RWPE1 (cell line): Measurements from ENCODE around the gene FMN2.
"Not testable (repeated sequence)": the region's sequence is repeated elsewhere in the genome, so short reads cannot be mapped to it uniquely, and the experiment has no call there.

Experiments used
- CTCF ChIA-PET: fragments of 350-600 bp; sonication (Branson Sonifier 250); formaldehyde crosslinking; extraction: SDS; loops from one replicate; lab custom pipeline; 2021; lab: Yijun Ruan, JAX
- POLR2A ChIA-PET: fragments of 400-600 bp; formaldehyde crosslinking; extraction: SDS; loops from one replicate; lab custom pipeline; 2020; ENCODE audit warnings: antibody characterized with exemption; ENCODE audit not compliant: low non-redundant PET; lab: Yijun Ruan, JAX
- DNase-seq: peaks from one replicate; pipeline ENCODE4 v3.0.0; 2012; ENCODE audit warnings: low spot score
- H3K27ac ChIP-seq: fragments of 450-650 bp; 2 replicates; pipeline ENCODE4 v1.5.1; 2017
- CTCF ChIP-seq: fragments of 450-650 bp; conservative IDR thresholded peaks from 2 replicates; pipeline ENCODE4 v1.5.1; 2017; ENCODE audit warnings: low read depth, mild to moderate bottlenecking

Gene FMN2

GRCh38 chr1:240409615-240410014 is 317.9 kb downstream of the FMN2 start:
- POLR2A ChIA-PET, result no interaction called here
- no peak overlapping the region for H3K27ac ChIP-seq
- CTCF ChIA-PET, result interaction anchor here (0.8 kb wide), 1 partner anchor 1430 kb away, joined by 3 read pairs; no protein-coding TSS in a partner anchor
- DNase-seq, result no peak
- TF ChIP-seq CTCF, result no peak

GRCh38 chr1:240413732-240414131 is 322.0 kb downstream of the FMN2 start:
- DNase-seq, result no peak
- no peak for TF ChIP-seq CTCF
- CTCF ChIA-PET, result no interaction called here
- POLR2A ChIA-PET, result no interaction called here
- no peak overlapping the region for H3K27ac ChIP-seq

GRCh38 chr1:240414237-240414636 is 322.6 kb downstream of the FMN2 start:
- no peak for TF ChIP-seq CTCF
- DNase-seq, result peak; percentile 25
- ChIA-PET CTCF (no interaction called here), POLR2A (no interaction called here)
- no peak overlapping the region for H3K27ac ChIP-seq

GRCh38 chr1:240415011-240415410 is 323.3 kb downstream of the FMN2 start:
- POLR2A ChIA-PET, H3K27ac ChIP-seq, CTCF ChIA-PET, DNase-seq: not testable (repeated sequence)

GRCh38 chr1:240415532-240415931 is 323.8 kb downstream of the FMN2 start:
- POLR2A ChIA-PET, result no interaction called here
- no peak overlapping the region for H3K27ac ChIP-seq
- TF ChIP-seq CTCF, result no peak
- CTCF ChIA-PET, result no interaction called here
- DNase-seq, result peak; percentile 52

GRCh38 chr1:240417317-240417716 is 325.6 kb downstream of the FMN2 start:
- no peak for TF ChIP-seq CTCF
- no peak overlapping the region for H3K27ac ChIP-seq
- ChIA-PET CTCF (no interaction called here), POLR2A (no interaction called here)
- no peak for DNase-seq

GRCh38 chr1:240420766-240421165 is 329.1 kb downstream of the FMN2 start:
- POLR2A ChIA-PET, result interaction anchor here (0.6 kb wide), 1 partner anchor 400 kb away, joined by 3 read pairs; no protein-coding TSS in a partner anchor
- no peak for DNase-seq
- CTCF ChIA-PET, result interaction anchor here (0.5 kb wide), 1 partner anchor 11 kb away, joined by 3 read pairs; no protein-coding TSS in a partner anchor

More at GRCh38 chr1:240420766-240421165, 329.1 kb downstream of the FMN2 start:
- no peak overlapping the region for H3K27ac ChIP-seq
- no peak for TF ChIP-seq CTCF
